GM19023 (cell line): ENCODE results near the gene CKS1B.
"Not testable (repeated sequence)": the region's sequence is repeated elsewhere in the genome, so short reads cannot be mapped to it uniquely, and the experiment has no call there.

Experiments used
- ATAC-seq: cut with Tn5 transposase; IDR thresholded peaks from one replicate; pipeline ENCODE4 v1.9.1; 2021; ENCODE audit warnings: mild to moderate bottlenecking, moderate library complexity; ENCODE audit not compliant: unreplicated experiment

CKS1B gene

GRCh38 chr1:154962156-154962749 lies 12.2 kb upstream of the CKS1B start:
- no peak for ATAC-seq

GRCh38 chr1:154962795-154963330 lies 11.6 kb upstream of the CKS1B start:
- ATAC-seq, result no peak

- no peak for ATAC-seq
These were observed 10.8 kb upstream of the CKS1B start for GRCh38 chr1:154963643-154964042.

GRCh38 chr1:154964359-154964758 lies 10.1 kb upstream of the CKS1B start:
- no peak for ATAC-seq

GRCh38 chr1:154966111-154966510 lies 8.4 kb upstream of the CKS1B start:
- no peak for ATAC-seq

GRCh38 chr1:154967331-154967950 lies 7.0 kb upstream of the CKS1B start:
- no peak for ATAC-seq

- no peak for ATAC-seq
These were observed 5.8 kb upstream of the CKS1B start for GRCh38 chr1:154968731-154969130.

- no peak for ATAC-seq
These were observed 5.2 kb upstream of the CKS1B start for GRCh38 chr1:154969246-154969645.

GRCh38 chr1:154969860-154970452 lies 4.5 kb upstream of the CKS1B start:
- ATAC-seq, result no peak

GRCh38 chr1:154970631-154971340 lies 3.7 kb upstream of the CKS1B start, which contains the start of gene SHC1:
Gene SHC1, minus strand, starts transcription at chr1:154970747. Its CDS starts 221 bp downstream, at chr1:154970526.
- ATAC-seq, result no peak

- no peak for ATAC-seq
These were observed 3.0 kb upstream of the CKS1B start for GRCh38 chr1:154971341-154971998.

- no peak for ATAC-seq
These were observed 2.3 kb upstream of the CKS1B start for GRCh38 chr1:154972213-154972516.

GRCh38 chr1:154972517-154973343 lies 1.8 kb upstream of the CKS1B start:
- ATAC-seq, result no peak

- no peak for ATAC-seq
These were observed 958 bp upstream of the CKS1B start for GRCh38 chr1:154973344-154974101.

GRCh38 chr1:154974808-154975408 lies 427 bp downstream of the CKS1B start:
- peak; percentile 38 for ATAC-seq

- ATAC-seq, result no peak
These were observed 1.1 kb downstream of the CKS1B start for GRCh38 chr1:154975409-154976059.

GRCh38 chr1:154977762-154978161 lies 3.3 kb downstream of the CKS1B start:
- not testable (repeated sequence) for ATAC-seq

- ATAC-seq, result no peak
These were observed 3.9 kb downstream of the CKS1B start for GRCh38 chr1:154978360-154978759.

- ATAC-seq, result no peak
These were observed 7.9 kb downstream of the CKS1B start for GRCh38 chr1:154982341-154982740.
